KMS-11 (cell line): ENCODE data around the gene LIME1.
A peak's percentile ranks its signal among the peaks of the same experiment; 100 is the strongest.

Source experiments
- H2AFZ ChIP-seq: fragments of 200-600 bp; sonication (generic); 2 replicates; pipeline ENCODE4 v1.6.1; 2016; ENCODE audit warnings: antibody characterized with exemption, mixed run types, low read depth
- H3K27ac ChIP-seq: fragments of 200-600 bp; sonication (generic); 2 replicates; pipeline ENCODE4 v1.6.1; 2016; ENCODE audit warnings: mild to moderate bottlenecking, mixed run types
- H3K27me3 ChIP-seq: fragments of 200-600 bp; sonication (generic); 2 replicates; pipeline ENCODE4 v1.6.1; 2017; ENCODE audit warnings: mild to moderate bottlenecking, low read depth, mixed run types, moderate library complexity; ENCODE audit not compliant: insufficient read depth
- H3K36me3 ChIP-seq: fragments of 200-600 bp; sonication (generic); 2 replicates; pipeline ENCODE4 v1.6.1; 2017; ENCODE audit warnings: mild to moderate bottlenecking, mixed run types; ENCODE audit not compliant: insufficient read depth
- H3K4me1 ChIP-seq: fragments of 200-600 bp; sonication (generic); 2 replicates; pipeline ENCODE4 v1.6.1; 2016; ENCODE audit warnings: mild to moderate bottlenecking, low read depth, mixed run types; ENCODE audit not compliant: poor library complexity, severe bottlenecking
- H3K4me2 ChIP-seq: fragments of 200-600 bp; sonication (generic); 2 replicates; pipeline ENCODE4 v1.7.0; 2016; ENCODE audit warnings: mild to moderate bottlenecking, mixed run types
- H3K4me3 ChIP-seq: fragments of 200-600 bp; sonication (generic); IDR thresholded peaks from 2 replicates; pipeline ENCODE4 v1.6.1; 2017; ENCODE audit warnings: low read depth, low read length, mixed read lengths; ENCODE audit not compliant: insufficient read depth
- H3K79me2 ChIP-seq: fragments of 200-600 bp; sonication (generic); 2 replicates; pipeline ENCODE4 v1.6.1; 2016; ENCODE audit warnings: low read depth, mixed run types; ENCODE audit not compliant: insufficient read depth
- H3K9ac ChIP-seq: fragments of 200-600 bp; sonication (generic); 2 replicates; pipeline ENCODE4 v1.6.1; 2016; ENCODE audit warnings: mild to moderate bottlenecking, mixed run types
- H4K20me1 ChIP-seq: fragments of 200-600 bp; sonication (generic); 2 replicates; pipeline ENCODE4 v1.6.1; 2016; ENCODE audit warnings: mild to moderate bottlenecking, mixed run types; ENCODE audit not compliant: insufficient read depth
- CTCF ChIP-seq: fragments of 200-600 bp; sonication (generic); conservative IDR thresholded peaks from 2 replicates; pipeline ENCODE4 v1.6.1; 2017; ENCODE audit warnings: low read depth, mild to moderate bottlenecking, antibody characterized with exemption, low read length, moderate library complexity, mixed read lengths

Gene LIME1

GRCh38 chr20:63705232-63706026 is 31.0 kb upstream of the LIME1 start:
- H3K4me3 ChIP-seq: no peak overlapping the region
- H2AFZ ChIP-seq: no peak overlapping the region
- H3K27ac ChIP-seq: no peak overlapping the region
- H3K27me3 ChIP-seq: no peaks in the 10 kb centered on the region
- H4K20me1 ChIP-seq: peaks cover 3% of the 10 kb centered on the region; the same call in 1 of the 2 replicates
- no peak overlapping the region for H3K9ac ChIP-seq
- 0 out of 2 replicates have a peak overlapping the region, but pooled peaks have one; percentile 83 for H3K4me2 ChIP-seq
- TF ChIP-seq CTCF: no peak
- no peaks in the 10 kb centered on the region; the same call in 1 of the 2 replicates for H3K36me3 ChIP-seq
- peaks cover 20% of the 10 kb centered on the region for H3K4me1 ChIP-seq
- H3K79me2 ChIP-seq: peaks cover 33% of the 10 kb centered on the region; the same call in 1 of the 2 replicates

GRCh38 chr20:63706027-63706695 is 30.3 kb upstream of the LIME1 start:
- peaks cover 39% of the 10 kb centered on the region; the same call in 1 of the 2 replicates for H3K79me2 ChIP-seq
- H3K4me1 ChIP-seq: peaks cover 20% of the 10 kb centered on the region
- H3K36me3 ChIP-seq: no peaks in the 10 kb centered on the region; the same call in 1 of the 2 replicates
- no peaks in the 10 kb centered on the region for H3K27me3 ChIP-seq
- peak overlapping the region; percentile 83; the same call in 1 of the 2 replicates for H3K4me2 ChIP-seq
- no peak overlapping the region for H3K9ac ChIP-seq
- H2AFZ ChIP-seq: no peak overlapping the region
- H3K4me3 ChIP-seq: no peak overlapping the region
- peaks cover 3% of the 10 kb centered on the region; the same call in 1 of the 2 replicates for H4K20me1 ChIP-seq
- no peak for TF ChIP-seq CTCF
- no peak overlapping the region for H3K27ac ChIP-seq

- TF ChIP-seq CTCF: peak; percentile 79
- Histone ChIP-seq H4K20me1 (peaks cover 3% of the 10 kb centered on the region; the same call in 1 of the 2 replicates), H2AFZ (peak overlapping the region; percentile 42)
Observed at GRCh38 chr20:63706852-63707557, 29.5 kb upstream of the LIME1 start.

More at GRCh38 chr20:63706852-63707557, 29.5 kb upstream of the LIME1 start:
- Histone ChIP-seq H3K4me1 (peaks cover 20% of the 10 kb centered on the region), H3K9ac (peak overlapping the region; percentile 52), H3K36me3 (no peaks in the 10 kb centered on the region; the same call in 1 of the 2 replicates), H3K4me3 (no peak overlapping the region), H3K27ac (peak overlapping the region; percentile 53), H3K27me3 (no peaks in the 10 kb centered on the region), H3K4me2 (peak overlapping the region; percentile 83), H3K79me2 (peaks cover 47% of the 10 kb centered on the region; the same call in 1 of the 2 replicates)
